ENCODE measurements around the gene AP2A2. TPM values are rescaled to one million over a fixed set of nuclear protein-coding genes. Genes with fewer than 3 reads are reported as not detected.

Gene AP2A2
- total RNA-seq, 1 experiment from 2014 or later, result 55.5 TPM

GRCh38 chr11:887589-887988, 38.1 kb upstream of the AP2A2 start:
- H3K4me3 ChIP-seq (replicated peaks in 1 of 2; ENCODE audit: low read depth in 1 of 2, low read length in 2 of 2), result no peak overlapping the region
- no peaks in the 10 kb centered on the region for H4K20me1 ChIP-seq (ENCODE audit: insufficient read depth)
- peaks cover 0 to 4% of the 10 kb centered on the region in 2 experiments; a peak in 2 of 4 replicates for H3K36me3 ChIP-seq (ENCODE audit: control insufficient read depth in 1 of 2, insufficient read depth in 2 of 2, low read length in 2 of 2)
- no peaks in the 10 kb centered on the region for H3K4me1 ChIP-seq (ENCODE audit: control insufficient read depth in 1 of 2, insufficient read depth in 2 of 2, low read length in 2 of 2)
- H3K9ac ChIP-seq (ENCODE audit: low read length), result no peak overlapping the region
- BruUV-seq (replicated peaks), result no TSS peak
- no peak for DNase-seq (ENCODE audit: low read depth, low spot score)
- ChIA-PET CTCF (no interaction called here), RAD21 (ENCODE audit: low non-redundant PET in 1 of 2, low total read pairs in 2 of 2, uncharacterized antibody in 2 of 2, unreplicated experiment in 2 of 2) (no interaction called here), POLR2A (no interaction called here)
- no peak overlapping the region for H3K4me2 ChIP-seq (ENCODE audit: low read length)
- ATAC-seq, result no peak
- no peaks in the 10 kb centered on the region for H3K27me3 ChIP-seq (ENCODE audit: insufficient read depth, low read length)
- no peaks in the 10 kb centered on the region for H3K9me3 ChIP-seq (ENCODE audit: control insufficient read depth in 1 of 2, insufficient read depth in 1 of 2, low read depth in 1 of 2, low read length in 2 of 2)
- no peak for TF ChIP-seq SP1 (IDR thresholded peaks at IDR 0.05; ENCODE audit: low read depth)
- no peak for TF ChIP-seq CEBPB (IDR thresholded peaks at IDR 0.05; ENCODE audit: low read depth)
- no peak for TF ChIP-seq POLR2A (IDR thresholded peaks at IDR 0.05; ENCODE audit: borderline replicate concordance, extremely low read depth, insufficient read depth, insufficient read length)
- no peak for TF ChIP-seq EZH2phosphoT487 (IDR thresholded peaks at IDR 0.05; ENCODE audit: borderline replicate concordance)
- TF ChIP-seq EZH2 (IDR thresholded peaks at IDR 0.05), result no peak
- no peak for TF ChIP-seq ELF1 (IDR thresholded peaks at IDR 0.05; ENCODE audit: borderline replicate concordance, low read depth)
- TF ChIP-seq CBX3 (IDR thresholded peaks at IDR 0.05; ENCODE audit: low read depth), result no peak
- no peak for TF ChIP-seq MAX (IDR thresholded peaks at IDR 0.05)
- no peak for TF ChIP-seq RAD21 (IDR thresholded peaks at IDR 0.05; ENCODE audit: low read depth)
- no peak for TF ChIP-seq JUND (IDR thresholded peaks at IDR 0.05)
- TF ChIP-seq POLR2AphosphoS5 (IDR thresholded peaks at IDR 0.05; ENCODE audit: low read depth, low read length), result no peak
- no peak for TF ChIP-seq SRF (IDR thresholded peaks at IDR 0.05; ENCODE audit: low read depth)
- TF ChIP-seq FOSL1 (IDR thresholded peaks at IDR 0.05; ENCODE audit: low read depth), result no peak
- no peak for TF ChIP-seq SIN3A (IDR thresholded peaks at IDR 0.05; ENCODE audit: low read depth)
- TF ChIP-seq REST (IDR thresholded peaks at IDR 0.05; ENCODE audit: low read depth), result no peak
- H2AFZ ChIP-seq (ENCODE audit: low read depth, low read length, poor library complexity, severe bottlenecking), result no peak overlapping the region
- intact Hi-C loops (cut with micrococcal nuclease), result no loop called here
- H3K27ac ChIP-seq (ENCODE audit: low read depth, low read length), result no peak overlapping the region
- H3K9me2 ChIP-seq (ENCODE audit: insufficient read depth), result no peaks in the 10 kb centered on the region
- H3K79me2 ChIP-seq (ENCODE audit: insufficient read depth, low read length), result no peaks in the 10 kb centered on the region
